SU-DHL-6 (cell line): Measurements from ENCODE around the gene WASL.

Experiments
- H2AFZ ChIP-seq: fragments of 200-600 bp; sonication (generic); 2 replicates; pipeline ENCODE4 v1.6.1; 2014; ENCODE audit warnings: low read depth, mild to moderate bottlenecking, moderate library complexity, mixed read lengths, antibody characterized with exemption, low read length; ENCODE audit not compliant: severe bottlenecking
- H3F3A ChIP-seq: fragments of 200-600 bp; shearing (Covaris generic); 2 replicates; pipeline ENCODE4 v1.6.0; 2016; ENCODE audit warnings: antibody characterized with exemption, mild to moderate bottlenecking; ENCODE audit not compliant: insufficient read depth
- H3K27ac ChIP-seq: fragments of 200-600 bp; sonication (generic); 2 replicates; pipeline ENCODE4 v1.5.1; 2016; ENCODE audit warnings: low read depth, mild to moderate bottlenecking, low read length, moderate library complexity, mixed read lengths
- H3K27me3 ChIP-seq: fragments of 200-600 bp; sonication (generic), shearing (Covaris generic); 2 replicates; pipeline ENCODE4 v1.6.0; 2014; ENCODE audit warnings: mild to moderate bottlenecking, low read length
- H3K36me3 ChIP-seq: fragments of 200-600 bp; sonication (generic); 2 replicates; pipeline ENCODE4 v1.6.1; 2014; ENCODE audit warnings: mild to moderate bottlenecking, low read length, mixed read lengths
- H3K4me2 ChIP-seq: fragments of 300-600, 200-600 bp; shearing (Covaris generic), sonication (generic); 2 replicates; pipeline ENCODE4 v1.6.0; 2014; ENCODE audit warnings: low read length, low read depth, mild to moderate bottlenecking; ENCODE audit not compliant: poor library complexity, severe bottlenecking
- H3K4me3 ChIP-seq: fragments of 200-600 bp; sonication (generic); 2 replicates; pipeline ENCODE4 v1.5.1; 2014; ENCODE audit warnings: antibody characterized with exemption, low read length, mild to moderate bottlenecking, mixed read lengths; ENCODE audit not compliant: insufficient read depth, poor library complexity, severe bottlenecking
- H3K79me2 ChIP-seq: fragments of 200-600 bp; sonication (generic); 2 replicates; pipeline ENCODE4 v1.6.1; 2014; ENCODE audit warnings: mild to moderate bottlenecking, low read length, moderate library complexity; ENCODE audit not compliant: insufficient read depth
- H3K9ac ChIP-seq: fragments of 200-600 bp; sonication (generic); 2 replicates; pipeline ENCODE4 v1.7.0; 2014; ENCODE audit warnings: mild to moderate bottlenecking, low read length
- H3K9me2 ChIP-seq: fragments of 200-600 bp; sonication (generic); replicated peaks from 2 replicates; pipeline ENCODE4 v1.6.1; 2014; ENCODE audit warnings: low read length; ENCODE audit not compliant: insufficient read depth
- H3K9me3 ChIP-seq: fragments of 200-600 bp; sonication (generic); 2 replicates; pipeline ENCODE4 v1.6.1; 2014; ENCODE audit warnings: low read length, mixed read lengths; ENCODE audit not compliant: insufficient read depth
- H4K20me1 ChIP-seq: fragments of 200-600 bp; sonication (generic); 2 replicates; pipeline ENCODE4 v1.6.1; 2014; ENCODE audit warnings: low read depth, mild to moderate bottlenecking, antibody characterized with exemption, low read length, moderate library complexity, mixed read lengths
- EZH2phosphoT487 ChIP-seq: fragments of 200-600 bp; sonication (generic), shearing (Covaris generic); conservative IDR thresholded peaks from 2 replicates; pipeline ENCODE4 v1.6.1; 2018; ENCODE audit warnings: mild to moderate bottlenecking, antibody characterized with exemption, low read length, moderate library complexity, mixed read lengths
- TF ChIP-seq, protein P1 (sequence below): fragments of 200-600 bp; sonication (generic); IDR thresholded peaks from one replicate; pipeline ENCODE4 v1.5.1; 2017; ENCODE audit warnings: antibody characterized with exemption, mild to moderate bottlenecking, low read length, moderate library complexity; ENCODE audit not compliant: insufficient read depth, poor library complexity, severe bottlenecking

WASL gene

DNA sequence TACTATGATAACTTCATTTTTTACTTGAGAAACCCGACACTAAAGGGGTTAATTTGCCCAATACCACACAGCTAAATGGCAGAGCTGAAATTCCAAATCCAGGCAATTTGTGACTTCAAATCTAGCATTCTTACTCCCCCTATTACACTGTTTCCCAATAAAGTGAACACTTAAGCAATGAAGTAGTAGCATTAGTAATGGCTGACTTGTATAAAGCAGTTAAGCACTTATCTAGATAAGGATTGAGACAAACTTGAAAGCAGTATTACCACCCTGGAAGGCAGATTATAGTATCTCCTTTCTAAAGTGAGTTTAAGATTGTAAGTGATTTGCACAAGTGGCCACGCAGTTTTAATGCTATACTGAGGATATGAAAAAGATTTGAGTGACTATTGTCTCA lies 39.3 kb downstream of the WASL start:
- H3K27ac ChIP-seq = no peak overlapping the region
- H3K4me3 ChIP-seq = no peak overlapping the region
- H3K79me2 ChIP-seq = no peaks in the 10 kb centered on the region
- no peak overlapping the region for H3K4me2 ChIP-seq
- no peaks in the 10 kb centered on the region for H3K27me3 ChIP-seq
- no peaks in the 10 kb centered on the region; the same call in 1 of the 2 replicates for H4K20me1 ChIP-seq
- no peaks in the 10 kb centered on the region for H3K9me3 ChIP-seq
- TF ChIP-seq EZH2phosphoT487 = no peak
- TF ChIP-seq, protein P1, sequence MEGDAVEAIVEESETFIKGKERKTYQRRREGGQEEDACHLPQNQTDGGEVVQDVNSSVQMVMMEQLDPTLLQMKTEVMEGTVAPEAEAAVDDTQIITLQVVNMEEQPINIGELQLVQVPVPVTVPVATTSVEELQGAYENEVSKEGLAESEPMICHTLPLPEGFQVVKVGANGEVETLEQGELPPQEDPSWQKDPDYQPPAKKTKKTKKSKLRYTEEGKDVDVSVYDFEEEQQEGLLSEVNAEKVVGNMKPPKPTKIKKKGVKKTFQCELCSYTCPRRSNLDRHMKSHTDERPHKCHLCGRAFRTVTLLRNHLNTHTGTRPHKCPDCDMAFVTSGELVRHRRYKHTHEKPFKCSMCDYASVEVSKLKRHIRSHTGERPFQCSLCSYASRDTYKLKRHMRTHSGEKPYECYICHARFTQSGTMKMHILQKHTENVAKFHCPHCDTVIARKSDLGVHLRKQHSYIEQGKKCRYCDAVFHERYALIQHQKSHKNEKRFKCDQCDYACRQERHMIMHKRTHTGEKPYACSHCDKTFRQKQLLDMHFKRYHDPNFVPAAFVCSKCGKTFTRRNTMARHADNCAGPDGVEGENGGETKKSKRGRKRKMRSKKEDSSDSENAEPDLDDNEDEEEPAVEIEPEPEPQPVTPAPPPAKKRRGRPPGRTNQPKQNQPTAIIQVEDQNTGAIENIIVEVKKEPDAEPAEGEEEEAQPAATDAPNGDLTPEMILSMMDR = no peak
- no peak overlapping the region for H3K9ac ChIP-seq
- peaks cover 32% of the 10 kb centered on the region for H3K36me3 ChIP-seq
- peaks cover 4% of the 10 kb centered on the region; the same call in 1 of the 2 replicates for H3F3A ChIP-seq
- H2AFZ ChIP-seq = no peak overlapping the region
- H3K9me2 ChIP-seq = no peaks in the 10 kb centered on the region

DNA sequence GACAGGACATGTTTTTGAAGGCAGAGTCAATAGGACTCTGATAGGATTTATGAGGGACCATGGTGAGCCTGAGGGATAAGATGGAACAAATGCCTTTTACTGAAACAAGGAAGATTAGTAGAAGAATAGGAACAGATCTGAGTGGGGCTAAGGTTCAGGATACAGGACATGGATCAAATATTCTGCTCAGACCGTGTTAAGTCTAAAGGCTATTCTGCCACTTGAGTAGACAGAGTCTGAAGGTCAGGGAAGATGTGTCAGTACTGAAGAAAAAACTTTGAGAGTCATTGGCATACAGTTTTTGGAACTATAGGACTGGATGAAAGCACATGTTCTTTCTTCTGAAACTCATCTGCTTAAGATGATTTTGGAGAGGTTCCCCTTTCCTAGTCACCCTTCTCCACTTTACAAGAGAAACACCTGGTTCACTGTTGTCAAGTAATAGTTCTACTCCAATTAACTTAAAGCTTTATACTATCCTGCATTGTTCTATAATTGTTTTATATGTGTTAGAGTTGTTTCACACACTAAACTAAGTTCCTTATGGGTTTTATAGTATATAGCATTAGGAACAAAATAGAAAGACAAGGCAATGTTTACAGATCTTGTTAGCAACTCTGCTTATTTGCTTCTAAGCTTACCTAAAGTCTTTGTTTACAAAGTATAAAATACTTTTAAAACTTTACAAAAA lies 43.4 kb downstream of the WASL start:
- no peaks in the 10 kb centered on the region for H3F3A ChIP-seq
- H3K27ac ChIP-seq = no peak overlapping the region
- no peak for TF ChIP-seq EZH2phosphoT487
- no peaks in the 10 kb centered on the region for H3K9me2 ChIP-seq
- no peak overlapping the region for H3K4me2 ChIP-seq
- peaks cover 45% of the 10 kb centered on the region for H3K36me3 ChIP-seq
- no peak overlapping the region for H2AFZ ChIP-seq
- H3K9ac ChIP-seq = no peak overlapping the region
- no peaks in the 10 kb centered on the region for H3K79me2 ChIP-seq
- H3K4me3 ChIP-seq = no peak overlapping the region
- no peaks in the 10 kb centered on the region for H3K27me3 ChIP-seq
- H4K20me1 ChIP-seq = no peaks in the 10 kb centered on the region
- H3K9me3 ChIP-seq = no peaks in the 10 kb centered on the region

DNA sequence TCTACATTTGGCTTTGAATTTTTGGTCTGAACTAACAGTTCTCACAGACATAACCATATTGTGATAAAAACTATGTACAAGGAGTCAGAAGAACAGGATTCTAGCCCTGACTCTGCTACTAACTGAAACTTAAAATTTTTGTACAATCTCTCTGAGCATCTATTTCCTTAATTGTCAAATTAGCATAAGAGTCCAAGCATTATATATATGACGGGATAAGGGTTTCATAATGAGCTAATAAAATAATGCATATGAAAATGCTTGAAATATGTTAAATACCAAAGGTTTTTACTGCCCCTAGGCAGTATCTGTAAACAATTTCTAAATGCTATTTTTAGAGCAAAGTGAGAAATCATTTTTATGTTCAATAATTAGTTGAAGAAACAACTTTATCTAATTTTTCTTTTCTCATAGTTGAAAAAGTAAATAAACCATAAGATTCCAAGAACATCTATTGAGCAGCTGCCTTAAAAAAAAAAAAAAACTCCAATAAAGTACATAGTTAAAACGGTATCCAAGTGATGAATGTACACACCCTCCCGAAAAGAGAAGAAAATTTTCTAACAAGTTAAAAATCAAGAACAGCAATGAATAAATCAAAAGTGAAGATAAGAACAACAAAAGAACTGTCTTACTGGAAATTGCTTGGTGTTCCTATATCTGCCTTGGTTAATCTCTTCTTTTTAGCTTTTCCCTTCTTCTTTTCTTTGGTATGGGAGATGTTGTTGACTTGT lies 52.7 kb downstream of the WASL start:
- peaks cover 3% of the 10 kb centered on the region; the same call in 1 of the 2 replicates for H3F3A ChIP-seq
- H3K27ac ChIP-seq = no peak overlapping the region
- no peak overlapping the region for H3K4me3 ChIP-seq
- H3K79me2 ChIP-seq = no peaks in the 10 kb centered on the region
- H3K9ac ChIP-seq = no peak overlapping the region
- no peaks in the 10 kb centered on the region for H4K20me1 ChIP-seq
- no peaks in the 10 kb centered on the region for H3K27me3 ChIP-seq
- H3K36me3 ChIP-seq = peaks cover 16% of the 10 kb centered on the region
- no peaks in the 10 kb centered on the region for H3K9me3 ChIP-seq
- no peaks in the 10 kb centered on the region for H3K9me2 ChIP-seq
- H2AFZ ChIP-seq = no peak overlapping the region
- TF ChIP-seq EZH2phosphoT487 = no peak
- TF ChIP-seq, protein P1 = no peak
- no peak overlapping the region for H3K4me2 ChIP-seq

DNA sequence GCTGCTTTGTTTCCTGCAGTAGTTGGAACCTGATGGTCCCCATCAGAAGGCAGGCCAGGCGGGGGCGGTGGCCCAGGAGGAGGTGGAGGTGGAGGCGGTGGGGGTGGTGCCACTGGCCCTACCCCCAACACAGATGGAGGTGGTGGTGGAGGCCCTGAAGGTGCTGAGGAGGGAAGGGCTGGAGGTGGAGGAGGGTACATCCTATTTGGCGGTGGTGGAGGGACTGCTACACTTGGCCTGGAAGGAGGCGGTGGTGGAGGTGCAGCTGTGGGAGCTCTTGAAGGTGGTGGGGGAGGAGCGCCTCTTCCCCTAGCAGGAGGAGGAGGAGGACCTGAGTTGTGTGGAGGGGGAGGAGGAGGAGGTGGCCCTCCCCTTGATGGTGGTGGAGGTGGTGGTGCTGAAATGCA lies 56.3 kb downstream of the WASL start:
- Histone ChIP-seq H3K27ac (no peak overlapping the region), H3F3A (peaks cover 3% of the 10 kb centered on the region; the same call in 1 of the 2 replicates), H3K9ac (no peak overlapping the region), H3K36me3 (peaks cover 21% of the 10 kb centered on the region), H4K20me1 (no peaks in the 10 kb centered on the region), H3K4me3 (no peak overlapping the region), H3K79me2 (no peaks in the 10 kb centered on the region), H2AFZ (no peak overlapping the region), H3K27me3 (no peaks in the 10 kb centered on the region), H3K4me2 (no peak overlapping the region), H3K9me3 (no peaks in the 10 kb centered on the region), H3K9me2 (no peaks in the 10 kb centered on the region)
- TF ChIP-seq EZH2phosphoT487 = no peak
- TF ChIP-seq, protein P1 = no peak
